Caco-2 (cell line): ENCODE data around the gene STRADA. TPM values are rescaled to one million over a fixed set of nuclear protein-coding genes. Genes with fewer than 3 reads are reported as not detected.

Experiments
- BruUV-seq: library from RNA; stranded (reverse); fragments of 400-500 nt; replicated peaks from 2 replicates; lab custom pipeline; 2021; lab: Mats Ljungman, UMichigan
- CTCF ChIA-PET: fragments of 300-600 bp; sonication (Branson Sonifier 250); formaldehyde crosslinking; loops from one replicate; lab custom pipeline; 2022; ENCODE audit warnings: antibody characterized with exemption; lab: Charles Lee
- POLR2A ChIA-PET: fragments of 300-600 bp; sonication (Branson Sonifier 250); formaldehyde crosslinking; loops from one replicate; lab custom pipeline; 2022; ENCODE audit warnings: antibody characterized with exemption; lab: Charles Lee
- DNase-seq, 2 experiments: peaks; one replicate each; pipeline versions ENCODE4 v3.0.0 to v3.0.0-alpha.2; 2020 to 2022
- H3K27me3 ChIP-seq: replicated peaks from 2 replicates; pipeline ENCODE4 v1.6.0; 2011; ENCODE audit warnings: low read length; ENCODE audit not compliant: control insufficient read depth, insufficient read depth
- H3K36me3 ChIP-seq: 2 replicates; pipeline ENCODE4 v1.5.1; 2011; ENCODE audit warnings: low read length; ENCODE audit not compliant: control insufficient read depth, insufficient read depth
- H3K4me1 ChIP-seq: fragments of 250-450 bp; sonication (Bioruptor Pico); 2 replicates; pipeline ENCODE4 v1.5.1; 2020; ENCODE audit warnings: mild to moderate bottlenecking
- H3K4me3 ChIP-seq: 2 replicates; pipeline ENCODE4 v1.5.1; 2011; ENCODE audit warnings: low read depth, mild to moderate bottlenecking, control low read depth, low read length
- H3K9me3 ChIP-seq: fragments of 250-450 bp; sonication (Bioruptor Pico); 2 replicates; pipeline ENCODE4 v1.5.1; 2020; ENCODE audit warnings: mild to moderate bottlenecking, moderate library complexity
- H3K27ac Mint-ChIP-seq: one replicate; pipeline ENCODE4 v1.8.0; 2022; ENCODE audit warnings: mixed read lengths; ENCODE audit not compliant: unreplicated experiment
- H3K27me3 Mint-ChIP-seq: one replicate; pipeline ENCODE4 v1.8.0; 2022; ENCODE audit warnings: mixed read lengths; ENCODE audit not compliant: insufficient read depth, unreplicated experiment
- H3K36me3 Mint-ChIP-seq: one replicate; pipeline ENCODE4 v1.8.0; 2022; ENCODE audit warnings: mild to moderate bottlenecking, mixed read lengths; ENCODE audit not compliant: insufficient read depth, unreplicated experiment
- H3K4me1 Mint-ChIP-seq: one replicate; pipeline ENCODE4 v1.8.0; 2022; ENCODE audit warnings: low read depth, mixed read lengths; ENCODE audit not compliant: unreplicated experiment
- H3K4me3 Mint-ChIP-seq: one replicate; pipeline ENCODE4 v1.8.0; 2022; ENCODE audit warnings: mild to moderate bottlenecking, moderate library complexity, mixed read lengths; ENCODE audit not compliant: unreplicated experiment
- H3K9me3 Mint-ChIP-seq: one replicate; pipeline ENCODE4 v1.8.0; 2022; ENCODE audit warnings: mixed read lengths; ENCODE audit not compliant: unreplicated experiment
- intact Hi-C: fragments of 100-400 bp; cut with micrococcal nuclease; formaldehyde crosslinking; loops from one replicate; pipeline ENCODE4 v1.10.0; 2022; ENCODE audit not compliant: unreplicated experiment
- total RNA-seq: library from RNA; stranded (reverse); gene quantifications from 2 replicates; pipeline ENCODE4 v1.2.3, GENCODE V29; 2022
- TF ChIP-seq, protein P1 (sequence below), 2 experiments: fragments of 200-600 bp in 1 of 2; IDR thresholded peaks; 1 replicate in 1 of 2; 2 replicates in 1 of 2; pipeline versions ENCODE4 v1.5.1 to v1.8.0; 2011 to 2022; ENCODE audit warnings: antibody characterized with exemption in 1 of 2, control low read depth in 1 of 2, inconsistent platforms in 1 of 2, low read depth in 1 of 2, low read length in 1 of 2, mild to moderate bottlenecking in 1 of 2, moderate library complexity in 1 of 2; ENCODE audit not compliant: insufficient read depth in 1 of 2, severe bottlenecking in 1 of 2, unreplicated experiment in 1 of 2

Gene STRADA
- total RNA-seq, 1 experiment from 2014 or later, result 23.4 TPM

DNA sequence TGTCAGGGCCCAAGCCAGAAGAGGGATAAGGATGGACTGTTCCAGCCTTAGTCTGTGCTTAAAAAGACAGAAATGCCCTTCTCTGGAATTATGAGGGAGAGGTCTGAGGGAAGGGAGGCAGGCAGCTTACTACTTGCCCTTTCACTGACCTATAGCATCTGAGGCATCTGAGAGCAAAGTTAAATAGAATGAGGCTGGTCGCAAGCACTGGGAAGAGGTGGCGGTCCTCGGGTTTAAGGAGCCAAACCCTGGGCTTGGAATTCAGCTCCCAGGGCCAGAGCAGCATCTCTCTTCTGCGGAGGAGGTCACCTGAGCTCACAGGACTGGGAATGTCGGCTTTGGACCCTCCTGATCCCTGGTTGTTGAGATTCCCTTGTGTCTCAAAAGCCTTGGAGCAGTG lies 38.6 kb downstream of the STRADA start:
- Mint-ChIP-seq H3K27ac (no peak overlapping the region), H3K4me1 (no peaks in the 10 kb centered on the region), H3K36me3 (peaks cover 15% of the 10 kb centered on the region), H3K9me3 (no peaks in the 10 kb centered on the region), H3K27me3 (no peaks in the 10 kb centered on the region), H3K4me3 (no peak overlapping the region)
- Histone ChIP-seq H3K4me1 (no peaks in the 10 kb centered on the region), H3K36me3 (no peaks in the 10 kb centered on the region), H3K4me3 (no peak overlapping the region), H3K9me3 (no peaks in the 10 kb centered on the region), H3K27me3 (no peaks in the 10 kb centered on the region)
- ChIA-PET POLR2A (no interaction called here), CTCF (no interaction called here)
- no peak for DNase-seq
- TF ChIP-seq, protein P1, sequence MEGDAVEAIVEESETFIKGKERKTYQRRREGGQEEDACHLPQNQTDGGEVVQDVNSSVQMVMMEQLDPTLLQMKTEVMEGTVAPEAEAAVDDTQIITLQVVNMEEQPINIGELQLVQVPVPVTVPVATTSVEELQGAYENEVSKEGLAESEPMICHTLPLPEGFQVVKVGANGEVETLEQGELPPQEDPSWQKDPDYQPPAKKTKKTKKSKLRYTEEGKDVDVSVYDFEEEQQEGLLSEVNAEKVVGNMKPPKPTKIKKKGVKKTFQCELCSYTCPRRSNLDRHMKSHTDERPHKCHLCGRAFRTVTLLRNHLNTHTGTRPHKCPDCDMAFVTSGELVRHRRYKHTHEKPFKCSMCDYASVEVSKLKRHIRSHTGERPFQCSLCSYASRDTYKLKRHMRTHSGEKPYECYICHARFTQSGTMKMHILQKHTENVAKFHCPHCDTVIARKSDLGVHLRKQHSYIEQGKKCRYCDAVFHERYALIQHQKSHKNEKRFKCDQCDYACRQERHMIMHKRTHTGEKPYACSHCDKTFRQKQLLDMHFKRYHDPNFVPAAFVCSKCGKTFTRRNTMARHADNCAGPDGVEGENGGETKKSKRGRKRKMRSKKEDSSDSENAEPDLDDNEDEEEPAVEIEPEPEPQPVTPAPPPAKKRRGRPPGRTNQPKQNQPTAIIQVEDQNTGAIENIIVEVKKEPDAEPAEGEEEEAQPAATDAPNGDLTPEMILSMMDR (IDR thresholded peaks at IDR 0.05; ENCODE audit: insufficient read depth in 1 of 2, low read depth in 1 of 2, low read length in 1 of 2, severe bottlenecking in 1 of 2, unreplicated experiment in 1 of 2), result no peak
- no TSS peak for BruUV-seq
- intact Hi-C loops, result loop anchor here (5.0 kb wide), 1 partner anchor 39 kb away; the partner anchor contains the start of gene STRADA

DNA sequence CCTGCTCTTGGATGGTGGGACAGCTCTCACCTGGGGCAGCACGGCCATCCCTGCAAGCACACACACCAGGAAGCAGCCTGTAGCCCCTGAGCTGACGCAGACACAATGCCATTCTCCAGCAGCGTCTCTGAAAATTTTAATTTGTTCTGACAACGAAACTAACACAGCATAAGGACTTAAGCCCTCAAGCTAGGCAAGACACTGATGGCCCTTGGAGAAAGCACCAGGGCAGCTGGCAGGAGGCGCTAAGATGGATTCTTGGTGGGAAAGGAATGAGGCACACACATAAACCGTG lies 38.9 kb downstream of the STRADA start:
- intact Hi-C loops, result loop anchor here (5.0 kb wide), 1 partner anchor 40 kb away; the partner anchor contains the start of gene STRADA
- no peaks in the 10 kb centered on the region for H3K27me3 Mint-ChIP-seq
- no TSS peak for BruUV-seq
- no peak for DNase-seq
- TF ChIP-seq, protein P1 (IDR thresholded peaks at IDR 0.05; ENCODE audit: insufficient read depth in 1 of 2, low read depth in 1 of 2, low read length in 1 of 2, severe bottlenecking in 1 of 2, unreplicated experiment in 1 of 2), result no peak
- no peaks in the 10 kb centered on the region for H3K9me3 ChIP-seq
- no peaks in the 10 kb centered on the region for H3K27me3 ChIP-seq
- H3K4me3 Mint-ChIP-seq, result no peak overlapping the region
- H3K27ac Mint-ChIP-seq, result no peak overlapping the region
- peaks cover 17% of the 10 kb centered on the region for H3K36me3 Mint-ChIP-seq
- H3K4me3 ChIP-seq, result no peak overlapping the region
- H3K4me1 ChIP-seq, result no peaks in the 10 kb centered on the region
- no peaks in the 10 kb centered on the region for H3K4me1 Mint-ChIP-seq
- no peaks in the 10 kb centered on the region for H3K9me3 Mint-ChIP-seq
- no peaks in the 10 kb centered on the region for H3K36me3 ChIP-seq
- CTCF ChIA-PET, result no interaction called here
- POLR2A ChIA-PET, result no interaction called here

DNA sequence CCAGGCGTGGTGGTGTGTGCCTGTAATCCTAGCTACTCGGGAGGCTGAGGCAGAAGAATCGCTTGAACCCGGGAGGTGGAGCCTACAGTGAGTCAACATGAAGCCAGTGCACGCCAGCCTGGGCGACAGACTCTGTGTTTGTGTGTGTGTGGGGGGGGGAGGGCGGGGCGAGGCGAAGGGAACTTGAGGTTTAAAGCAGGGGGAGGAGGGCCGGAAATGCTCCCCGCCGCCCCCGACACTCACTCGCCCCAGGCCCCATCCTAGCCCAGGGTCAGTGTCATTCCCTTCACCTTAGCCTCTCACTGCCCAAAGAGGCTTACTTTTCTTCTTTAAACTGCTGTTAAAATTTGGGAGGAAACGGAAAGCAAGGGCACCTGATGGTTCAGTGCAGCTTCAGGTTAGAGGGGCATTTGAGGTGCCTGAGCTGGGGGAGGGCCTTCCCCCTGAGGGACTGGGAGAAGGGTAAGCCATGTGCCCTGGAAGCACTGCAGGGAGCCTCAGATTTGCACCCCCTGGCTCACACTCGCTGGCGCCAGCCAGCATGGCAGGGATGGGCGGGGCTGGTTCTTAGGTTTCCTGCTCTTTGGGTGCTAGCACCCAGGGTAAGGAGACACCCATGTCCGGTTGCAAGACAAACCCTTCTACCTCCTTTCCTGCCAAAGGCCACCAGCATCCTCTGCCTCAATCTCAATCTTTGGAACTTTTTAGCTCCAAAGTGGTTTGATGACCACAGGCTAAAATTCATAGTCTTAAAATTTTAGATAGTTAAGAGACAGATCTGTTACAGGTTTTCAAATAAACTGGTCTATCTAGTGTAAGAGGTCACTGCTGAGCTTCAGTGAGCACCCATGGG lies 39.5 kb downstream of the STRADA start:
- intact Hi-C loops, result loop anchor here (5.0 kb wide), 1 partner anchor 40 kb away; the partner anchor contains the start of gene STRADA
- no peak overlapping the region for H3K4me3 Mint-ChIP-seq
- H3K4me1 ChIP-seq, result no peaks in the 10 kb centered on the region
- no TSS peak for BruUV-seq
- no peaks in the 10 kb centered on the region for H3K9me3 Mint-ChIP-seq
- H3K4me3 ChIP-seq, result no peak overlapping the region
- TF ChIP-seq, protein P1 (IDR thresholded peaks at IDR 0.05; ENCODE audit: insufficient read depth in 1 of 2, low read depth in 1 of 2, low read length in 1 of 2, severe bottlenecking in 1 of 2, unreplicated experiment in 1 of 2), result no peak
- H3K27ac Mint-ChIP-seq, result no peak overlapping the region
- H3K27me3 ChIP-seq, result no peaks in the 10 kb centered on the region
- no peak for DNase-seq
- POLR2A ChIA-PET, result no interaction called here
- H3K36me3 Mint-ChIP-seq, result peaks cover 17% of the 10 kb centered on the region
- H3K9me3 ChIP-seq, result no peaks in the 10 kb centered on the region
- no peaks in the 10 kb centered on the region for H3K4me1 Mint-ChIP-seq
- H3K36me3 ChIP-seq, result no peaks in the 10 kb centered on the region
- CTCF ChIA-PET, result interaction anchor here (0.7 kb wide), 1 partner anchor 86 kb away, joined by 3 read pairs; no protein-coding TSS in a partner anchor
- H3K27me3 Mint-ChIP-seq, result no peaks in the 10 kb centered on the region
